Testis (tissue), 2 donors: ENCODE measurements around the gene MAP2K7.

ENCODE experiments used
- POLR2A ChIP-seq: fragments of 450-650 bp; IDR thresholded peaks from one replicate; pipeline ENCODE4 v1.6.1; 2017; ENCODE audit warnings: antibody characterized with exemption, mild to moderate bottlenecking, moderate library complexity
- TF ChIP-seq, protein P1 (sequence below), 3 experiments: fragments of 450-650 bp in 2 of 3; fragments of 200-600 bp in 1 of 3; sonication (generic) in 1 of 3; IDR thresholded peaks; one replicate each; pipeline ENCODE4 v1.5.1; 2016 to 2019; ENCODE audit warnings: antibody characterized with exemption in 3 of 3, mild to moderate bottlenecking in 2 of 3, moderate library complexity in 1 of 3

DNA sequence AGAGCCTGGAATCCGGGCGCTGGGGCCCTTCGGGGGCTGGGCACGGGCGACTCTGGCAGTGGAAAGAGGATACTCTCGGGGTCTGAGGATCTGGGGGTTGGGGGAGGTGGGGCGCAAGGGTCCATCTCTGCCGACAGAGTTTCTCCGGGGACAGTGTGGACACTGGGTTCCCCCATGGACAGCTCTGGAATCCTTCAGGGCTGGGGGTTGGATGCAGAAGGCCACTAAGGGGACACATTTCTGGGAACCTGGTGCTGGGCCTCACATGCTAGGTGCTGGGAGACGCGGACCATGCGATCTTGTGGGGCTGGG is 13.2 kb downstream of the MAP2K7 start:
- TF ChIP-seq, protein P1, sequence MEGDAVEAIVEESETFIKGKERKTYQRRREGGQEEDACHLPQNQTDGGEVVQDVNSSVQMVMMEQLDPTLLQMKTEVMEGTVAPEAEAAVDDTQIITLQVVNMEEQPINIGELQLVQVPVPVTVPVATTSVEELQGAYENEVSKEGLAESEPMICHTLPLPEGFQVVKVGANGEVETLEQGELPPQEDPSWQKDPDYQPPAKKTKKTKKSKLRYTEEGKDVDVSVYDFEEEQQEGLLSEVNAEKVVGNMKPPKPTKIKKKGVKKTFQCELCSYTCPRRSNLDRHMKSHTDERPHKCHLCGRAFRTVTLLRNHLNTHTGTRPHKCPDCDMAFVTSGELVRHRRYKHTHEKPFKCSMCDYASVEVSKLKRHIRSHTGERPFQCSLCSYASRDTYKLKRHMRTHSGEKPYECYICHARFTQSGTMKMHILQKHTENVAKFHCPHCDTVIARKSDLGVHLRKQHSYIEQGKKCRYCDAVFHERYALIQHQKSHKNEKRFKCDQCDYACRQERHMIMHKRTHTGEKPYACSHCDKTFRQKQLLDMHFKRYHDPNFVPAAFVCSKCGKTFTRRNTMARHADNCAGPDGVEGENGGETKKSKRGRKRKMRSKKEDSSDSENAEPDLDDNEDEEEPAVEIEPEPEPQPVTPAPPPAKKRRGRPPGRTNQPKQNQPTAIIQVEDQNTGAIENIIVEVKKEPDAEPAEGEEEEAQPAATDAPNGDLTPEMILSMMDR (IDR thresholded peaks at IDR 0.05): no peak
- no peak for TF ChIP-seq POLR2A
